Activated CD8-positive, alpha-beta memory T cell treated with anti-CD3 and anti-CD28 coated beads, Interleukin-2, amount 10 ng/mL, durations not matched to agents 7 days and 5 days (primary cell): Measurements from ENCODE around the gene ADTRP. TPM values are rescaled to one million over a fixed set of nuclear protein-coding genes. Genes with fewer than 3 reads are reported as not detected.
A peak's percentile ranks its signal among the peaks of the same experiment; 100 is the strongest.

Experiments
- ATAC-seq: fragments of 150-1000 bp; cut with Tn5 transposase; one replicate; pipeline ENCODE4 v1.10.0; 2021; ENCODE audit warnings: moderate library complexity
- CTCF ChIA-PET: fragments of 350-600 bp; sonication (Branson Sonifier 250); formaldehyde crosslinking; loops from one replicate; lab custom pipeline; 2021; ENCODE audit warnings: antibody characterized with exemption; lab: Charles Lee
- DNase-seq: peaks from one replicate; pipeline ENCODE4 v3.0.0-alpha.2; 2020
- H3K27ac Mint-ChIP-seq: one replicate; pipeline ENCODE4 v1.8.0; 2021; ENCODE audit warnings: mild to moderate bottlenecking, mixed read lengths
- H3K27me3 Mint-ChIP-seq: one replicate; pipeline ENCODE4 v1.8.0; 2021; ENCODE audit warnings: mixed read lengths
- H3K36me3 Mint-ChIP-seq: one replicate; pipeline ENCODE4 v1.8.0; 2021; ENCODE audit warnings: mild to moderate bottlenecking, mixed read lengths
- H3K4me1 Mint-ChIP-seq: one replicate; pipeline ENCODE4 v1.8.0; 2021; ENCODE audit warnings: mixed read lengths
- H3K4me3 Mint-ChIP-seq: one replicate; pipeline ENCODE4 v1.8.0; 2021; ENCODE audit warnings: mild to moderate bottlenecking, moderate library complexity, mixed read lengths
- H3K9me3 Mint-ChIP-seq: one replicate; pipeline ENCODE4 v1.8.0; 2022; ENCODE audit warnings: low read depth, mixed read lengths
- total RNA-seq, 2 experiments: library from RNA; stranded (reverse); gene quantifications; one replicate each; pipeline ENCODE4 v1.2.3, GENCODE V29; 2021

Gene ADTRP
- total RNA-seq, 2 experiments from 2014 or later, result 0.47 to 2.0 TPM

GRCh38 chr6:11712760-11713159, 65.8 kb downstream of the ADTRP start:
- Mint-ChIP-seq H3K36me3 (peaks cover 2% of the 10 kb centered on the region), H3K27me3 (no peaks in the 10 kb centered on the region), H3K9me3 (no peaks in the 10 kb centered on the region), H3K27ac (no peak overlapping the region), H3K4me3 (no peak overlapping the region), H3K4me1 (peaks cover 44% of the 10 kb centered on the region)
- DNase-seq, result no peak
- ATAC-seq, result no peak
- CTCF ChIA-PET, result interaction anchor here (1.6 kb wide), 1 partner anchor 17 kb away, joined by 5 read pairs; no protein-coding TSS in a partner anchor

- no peak for ATAC-seq
- no peak overlapping the region for H3K4me3 Mint-ChIP-seq
- no peak for DNase-seq
Observed at GRCh38 chr6:11711984-11712711, 66.5 kb downstream of the ADTRP start.

GRCh38 chr6:11711003-11711983, 67.3 kb downstream of the ADTRP start:
- peaks cover 2% of the 10 kb centered on the region for H3K36me3 Mint-ChIP-seq
- H3K4me3 Mint-ChIP-seq, result no peak overlapping the region
- CTCF ChIA-PET, result interaction anchor here (1.0 to 1.6 kb wide), 2 partner anchors 10 to 15 kb away, joined by 3 to 5 read pairs; no protein-coding TSS in a partner anchor
- no peaks in the 10 kb centered on the region for H3K9me3 Mint-ChIP-seq
- DNase-seq, result peak; percentile 60
- peak; percentile 69 for ATAC-seq
- no peaks in the 10 kb centered on the region for H3K27me3 Mint-ChIP-seq
- peak overlapping the region; percentile 61 for H3K27ac Mint-ChIP-seq
- peaks cover 44% of the 10 kb centered on the region for H3K4me1 Mint-ChIP-seq

More at GRCh38 chr6:11711984-11712711, 66.5 kb downstream of the ADTRP start:
- Mint-ChIP-seq H3K4me1 (peaks cover 44% of the 10 kb centered on the region), H3K27ac (peak overlapping the region; percentile 61), H3K9me3 (no peaks in the 10 kb centered on the region), H3K36me3 (peaks cover 2% of the 10 kb centered on the region), H3K27me3 (no peaks in the 10 kb centered on the region)
- CTCF ChIA-PET, result interaction anchor here (1.0 to 1.6 kb wide), 2 partner anchors 10 to 16 kb away, joined by 3 to 5 read pairs; no protein-coding TSS in a partner anchor

GRCh38 chr6:11710311-11710761, 68.3 kb downstream of the ADTRP start:
- Mint-ChIP-seq H3K27ac (peak overlapping the region; percentile 59), H3K27me3 (no peaks in the 10 kb centered on the region), H3K4me1 (peaks cover 44% of the 10 kb centered on the region), H3K9me3 (no peaks in the 10 kb centered on the region), H3K4me3 (no peak overlapping the region), H3K36me3 (peaks cover 2% of the 10 kb centered on the region)
- DNase-seq (peak; percentile 61), ATAC-seq (peak; percentile 35)
- CTCF ChIA-PET, result no interaction called here

GRCh38 chr6:11706171-11706570, 72.4 kb downstream of the ADTRP start:
- Mint-ChIP-seq H3K27me3 (no peaks in the 10 kb centered on the region), H3K4me3 (no peak overlapping the region), H3K9me3 (no peaks in the 10 kb centered on the region), H3K27ac (no peak overlapping the region), H3K36me3 (no peaks in the 10 kb centered on the region), H3K4me1 (peaks cover 11% of the 10 kb centered on the region)
- ATAC-seq (no peak), DNase-seq (no peak)
- CTCF ChIA-PET, result no interaction called here

GRCh38 chr6:11705483-11705882, 73.1 kb downstream of the ADTRP start:
- H3K4me3 Mint-ChIP-seq, result no peak overlapping the region
- no peak for DNase-seq
- CTCF ChIA-PET, result no interaction called here
- ATAC-seq, result no peak
- no peaks in the 10 kb centered on the region for H3K9me3 Mint-ChIP-seq
- H3K4me1 Mint-ChIP-seq, result peaks cover 6% of the 10 kb centered on the region
- no peaks in the 10 kb centered on the region for H3K27me3 Mint-ChIP-seq
- H3K36me3 Mint-ChIP-seq, result no peaks in the 10 kb centered on the region
- no peak overlapping the region for H3K27ac Mint-ChIP-seq

- CTCF ChIA-PET, result no interaction called here
- H3K27me3 Mint-ChIP-seq, result no peaks in the 10 kb centered on the region
- no peak overlapping the region for H3K27ac Mint-ChIP-seq
- ATAC-seq (no peak), DNase-seq (no peak)
- H3K36me3 Mint-ChIP-seq, result no peaks in the 10 kb centered on the region
- no peak overlapping the region for H3K4me3 Mint-ChIP-seq
- no peaks in the 10 kb centered on the region for H3K9me3 Mint-ChIP-seq
- H3K4me1 Mint-ChIP-seq, result peaks cover 1% of the 10 kb centered on the region
Observed at GRCh38 chr6:11705069-11705468, 73.5 kb downstream of the ADTRP start.

- no peak for DNase-seq
- no peak overlapping the region for H3K27ac Mint-ChIP-seq
- no peaks in the 10 kb centered on the region for H3K9me3 Mint-ChIP-seq
- no peak overlapping the region for H3K4me3 Mint-ChIP-seq
- CTCF ChIA-PET, result no interaction called here
- no peaks in the 10 kb centered on the region for H3K36me3 Mint-ChIP-seq
- H3K27me3 Mint-ChIP-seq, result no peaks in the 10 kb centered on the region
- ATAC-seq, result no peak
- H3K4me1 Mint-ChIP-seq, result no peaks in the 10 kb centered on the region
Observed at GRCh38 chr6:11703725-11704124, 74.9 kb downstream of the ADTRP start.

GRCh38 chr6:11702500-11703130, 76.0 kb downstream of the ADTRP start:
- Mint-ChIP-seq H3K4me3 (no peak overlapping the region), H3K4me1 (no peaks in the 10 kb centered on the region), H3K27me3 (peaks cover 5% of the 10 kb centered on the region), H3K36me3 (no peaks in the 10 kb centered on the region), H3K27ac (no peak overlapping the region), H3K9me3 (no peaks in the 10 kb centered on the region)
- DNase-seq (no peak), ATAC-seq (no peak)
- CTCF ChIA-PET, result no interaction called here

- DNase-seq, result no peak
- H3K4me3 Mint-ChIP-seq, result no peak overlapping the region
- H3K27me3 Mint-ChIP-seq, result peaks cover 5% of the 10 kb centered on the region
- no peaks in the 10 kb centered on the region for H3K9me3 Mint-ChIP-seq
- H3K27ac Mint-ChIP-seq, result no peak overlapping the region
- CTCF ChIA-PET, result interaction anchor here (1.8 kb wide), 1 partner anchor 531 kb away, joined by 6 read pairs; no protein-coding TSS in a partner anchor
- H3K4me1 Mint-ChIP-seq, result no peaks in the 10 kb centered on the region
- no peak for ATAC-seq
- no peaks in the 10 kb centered on the region for H3K36me3 Mint-ChIP-seq
Observed at GRCh38 chr6:11702089-11702488, 76.5 kb downstream of the ADTRP start.

GRCh38 chr6:11701573-11701972, 77.0 kb downstream of the ADTRP start:
- no peak overlapping the region for H3K4me3 Mint-ChIP-seq
- H3K27me3 Mint-ChIP-seq, result peaks cover 5% of the 10 kb centered on the region
- no peak overlapping the region for H3K27ac Mint-ChIP-seq
- no peak for ATAC-seq
- H3K4me1 Mint-ChIP-seq, result no peaks in the 10 kb centered on the region
- no peaks in the 10 kb centered on the region for H3K36me3 Mint-ChIP-seq
- no peak for DNase-seq
- H3K9me3 Mint-ChIP-seq, result peaks cover under 1% of the 10 kb centered on the region
- CTCF ChIA-PET, result interaction anchor here (1.8 kb wide), 1 partner anchor 532 kb away, joined by 6 read pairs; no protein-coding TSS in a partner anchor

GRCh38 chr6:11700118-11700718, 78.4 kb downstream of the ADTRP start:
- H3K27me3 Mint-ChIP-seq, result peaks cover 5% of the 10 kb centered on the region
- H3K4me1 Mint-ChIP-seq, result no peaks in the 10 kb centered on the region
- no peak for ATAC-seq
- peaks cover 3% of the 10 kb centered on the region for H3K9me3 Mint-ChIP-seq
- H3K4me3 Mint-ChIP-seq, result no peak overlapping the region
- no peak overlapping the region for H3K27ac Mint-ChIP-seq
- no peaks in the 10 kb centered on the region for H3K36me3 Mint-ChIP-seq
- no peak for DNase-seq
- CTCF ChIA-PET, result interaction anchor here (1.0 to 1.8 kb wide), 3 partner anchors 45 to 589 kb away, joined by 3 to 6 read pairs (median 6); no protein-coding TSS in a partner anchor
